HG02885 (cell line): ENCODE data around the gene SSBP3.
A peak's percentile ranks its signal among the peaks of the same experiment; 100 is the strongest.
"Not testable (repeated sequence)": the region's sequence is repeated elsewhere in the genome, so short reads cannot be mapped to it uniquely, and the experiment has no call there.

Experiments used
- ATAC-seq: cut with Tn5 transposase; IDR thresholded peaks from one replicate; pipeline ENCODE4 v1.9.1; 2021; ENCODE audit warnings: mild to moderate bottlenecking; ENCODE audit not compliant: unreplicated experiment, poor library complexity

SSBP3 gene

DNA sequence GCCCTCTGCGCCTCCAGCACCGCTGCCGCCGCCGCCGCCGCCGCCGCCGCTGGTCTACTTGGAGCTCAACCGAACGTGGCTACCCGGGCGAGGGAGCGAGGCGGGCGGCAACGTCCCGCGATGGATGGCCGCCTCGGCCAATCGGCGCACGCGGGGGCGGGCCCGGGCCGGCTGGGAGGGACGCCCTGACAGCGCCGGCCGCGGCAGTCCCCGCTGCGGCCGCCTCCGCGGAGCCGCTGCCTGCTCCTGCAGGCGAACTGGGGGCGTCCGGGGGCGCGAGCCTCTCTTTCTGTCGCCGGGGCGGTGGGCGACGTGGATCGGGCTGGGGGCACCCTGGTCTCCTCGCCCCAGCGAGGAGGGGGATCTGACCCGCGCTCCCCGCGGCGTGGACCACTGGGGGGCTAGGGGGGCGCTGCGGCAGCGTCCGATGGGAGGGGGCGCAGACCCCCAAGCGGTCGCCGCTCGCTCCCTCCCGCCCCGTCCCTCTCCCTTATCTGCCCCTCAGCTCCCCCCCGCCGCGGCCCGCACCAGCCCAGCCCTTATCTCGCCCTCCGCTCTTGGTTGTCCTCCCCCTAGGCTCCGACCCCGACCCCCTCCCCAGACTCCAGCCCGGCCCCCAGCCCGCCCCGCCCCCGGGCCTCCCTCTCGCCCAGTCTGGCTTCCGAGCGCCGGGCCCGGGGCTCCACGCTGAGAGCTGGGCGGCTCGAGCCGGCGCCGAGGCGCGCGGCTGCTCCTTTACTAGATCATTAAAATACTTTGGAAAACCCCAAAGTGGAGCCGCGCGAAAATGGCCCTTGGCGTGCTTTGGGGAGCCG lies at the start of gene SSBP3:
Gene SSBP3, minus strand, starts transcription at position 56 of the 815 bp plus-strand sequence.
- ATAC-seq, result peak; percentile 88

DNA sequence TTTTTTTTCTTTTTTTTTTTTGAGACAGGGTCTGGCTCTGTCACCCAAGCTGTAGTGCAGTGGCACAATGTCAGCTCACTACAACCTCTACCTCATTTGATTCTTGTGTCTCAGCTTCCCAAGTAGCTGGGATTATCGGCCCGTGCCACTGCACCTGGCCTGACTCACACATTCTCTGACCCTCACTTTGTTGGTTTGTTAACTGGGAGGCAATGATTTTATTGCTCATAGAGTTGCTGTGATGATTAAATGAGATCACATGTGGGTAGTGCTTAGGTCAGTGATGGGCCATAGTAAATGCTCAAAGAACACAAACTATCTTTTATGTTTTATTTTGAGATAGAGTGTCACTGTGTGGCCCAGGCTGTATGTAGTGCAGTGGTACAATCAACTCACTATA lies 47.3 kb upstream of the SSBP3 start:
- no peak for ATAC-seq

DNA sequence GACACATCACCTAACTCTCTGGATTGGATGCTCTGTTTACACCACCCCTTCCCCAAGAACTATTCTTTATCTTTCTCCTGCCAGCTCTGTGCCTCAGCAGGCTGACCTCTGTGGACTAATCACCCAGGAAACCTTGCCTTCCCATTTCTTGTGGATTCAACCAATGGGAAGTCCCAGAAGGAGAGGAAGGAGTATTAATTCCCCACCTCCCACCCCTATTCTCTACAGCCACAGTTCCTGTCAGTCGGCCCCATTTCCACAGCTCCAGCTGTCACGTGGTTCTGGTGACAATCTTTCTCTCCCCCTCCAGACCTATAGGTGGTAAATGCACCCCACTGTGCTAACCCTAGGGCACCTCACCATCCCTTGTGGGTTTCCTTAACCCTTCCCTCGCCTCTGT lies 46.8 kb upstream of the SSBP3 start:
- no peak for ATAC-seq

DNA sequence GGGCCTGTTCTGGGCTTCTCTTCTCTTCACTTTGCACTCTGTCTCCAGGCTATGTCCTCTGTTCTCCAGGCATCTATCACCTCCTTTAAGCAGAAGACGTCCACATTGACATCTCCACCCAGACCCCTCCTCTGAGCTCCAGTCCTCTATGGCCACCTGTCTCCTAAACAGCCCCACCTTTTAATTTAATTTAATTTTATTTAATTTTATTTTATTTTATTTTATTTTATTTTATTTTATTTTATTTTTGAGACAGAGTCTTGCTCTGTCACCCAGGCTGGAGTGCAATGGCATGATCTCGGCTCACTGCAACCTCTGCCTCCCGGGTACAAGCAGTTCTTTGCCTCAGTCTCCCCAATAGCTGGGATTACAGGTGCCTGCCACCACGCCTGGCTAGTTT lies 43.2 kb upstream of the SSBP3 start:
- ATAC-seq, result not testable (repeated sequence)

DNA sequence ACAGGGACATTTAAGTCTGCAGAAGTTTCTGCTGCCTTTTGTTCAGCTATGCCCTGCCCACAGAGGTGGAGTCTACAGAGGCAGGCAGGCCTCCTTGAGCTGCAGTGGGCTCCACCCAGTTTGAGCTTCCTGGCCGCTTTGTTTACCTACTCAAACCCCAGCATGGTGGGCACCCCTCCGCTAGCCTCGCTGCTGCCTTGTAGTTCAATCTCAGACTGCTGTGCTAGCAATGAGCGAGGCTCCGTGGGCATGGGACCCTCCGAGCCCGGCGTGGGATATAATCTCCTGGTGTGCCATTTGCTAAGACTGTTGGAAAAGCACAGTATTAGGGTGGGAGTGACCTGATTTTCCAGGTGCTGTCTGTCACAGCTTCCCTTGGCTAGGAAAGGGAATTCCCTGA lies 42.6 kb upstream of the SSBP3 start:
- ATAC-seq, result not testable (repeated sequence)

DNA sequence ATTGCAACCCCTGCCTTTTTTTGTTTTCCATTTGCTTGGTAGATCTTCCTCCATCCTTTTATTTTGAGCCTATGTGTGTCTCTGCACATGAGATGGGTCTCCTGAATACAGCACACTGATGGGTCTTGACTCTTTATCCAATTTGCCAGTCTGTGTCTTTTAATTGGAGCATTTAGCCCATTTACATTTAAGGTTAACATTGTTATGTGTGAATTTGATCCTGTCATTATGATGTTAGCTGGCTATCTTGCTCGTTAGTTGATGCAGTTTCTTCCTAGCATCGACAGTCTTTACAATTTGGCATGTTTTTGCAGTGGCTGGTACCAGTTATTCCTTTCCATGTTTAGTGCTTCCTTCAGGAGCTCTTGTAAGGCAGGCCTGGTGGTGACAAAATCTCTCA lies 40.9 kb upstream of the SSBP3 start:
- ATAC-seq, result not testable (repeated sequence)

DNA sequence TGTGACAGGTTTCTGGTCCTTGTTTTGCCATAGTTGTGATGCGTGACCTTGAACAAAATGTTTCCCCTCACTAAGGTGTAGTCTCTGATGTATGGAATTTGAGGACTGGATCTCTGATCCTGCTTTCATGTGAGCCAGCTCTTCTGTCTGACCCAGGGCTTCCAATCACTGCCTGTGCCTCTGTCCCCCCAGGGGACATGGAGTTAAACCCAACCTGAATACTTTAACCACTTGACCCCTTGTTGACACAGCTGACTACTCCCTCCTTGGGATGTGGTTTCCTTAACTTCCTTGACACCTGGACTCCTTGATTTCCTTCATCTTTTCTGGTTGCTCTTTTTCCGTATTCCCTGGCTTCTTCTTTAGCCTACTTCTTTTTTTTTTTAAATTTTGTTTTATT lies 36.0 kb upstream of the SSBP3 start:
- no peak for ATAC-seq

DNA sequence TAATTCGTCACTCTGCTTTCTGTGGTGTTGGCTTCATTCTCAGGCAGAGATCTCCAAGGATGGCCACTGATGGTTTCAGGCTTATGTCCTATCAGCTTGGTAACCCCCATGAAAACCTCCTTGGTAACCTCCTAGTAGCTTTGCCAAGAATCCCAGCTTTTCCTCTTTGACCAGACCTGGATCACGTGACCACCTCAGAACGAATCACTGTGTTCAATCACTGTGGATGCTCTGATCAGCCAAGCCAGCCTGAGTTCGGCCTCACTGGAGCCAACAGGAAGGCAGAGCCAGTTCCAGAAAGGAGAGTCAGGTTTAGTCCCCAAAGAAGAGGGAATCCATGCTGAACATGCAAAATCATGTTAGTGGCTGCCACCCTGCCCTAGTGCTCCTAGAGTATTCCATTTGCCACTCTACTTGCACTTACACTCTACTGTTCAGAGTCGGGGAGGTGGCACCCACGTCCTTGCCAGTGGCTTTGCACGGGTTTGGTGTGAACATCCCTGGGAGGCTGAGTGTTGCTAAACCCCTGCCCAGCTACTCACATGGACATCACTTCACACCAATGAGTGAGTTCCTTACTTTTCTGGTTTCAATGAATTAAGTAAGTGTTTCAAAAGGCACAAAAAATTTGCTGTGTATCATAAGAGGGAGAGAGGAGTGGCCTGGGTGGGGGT lies 33.5 kb upstream of the SSBP3 start:
- no peak for ATAC-seq

DNA sequence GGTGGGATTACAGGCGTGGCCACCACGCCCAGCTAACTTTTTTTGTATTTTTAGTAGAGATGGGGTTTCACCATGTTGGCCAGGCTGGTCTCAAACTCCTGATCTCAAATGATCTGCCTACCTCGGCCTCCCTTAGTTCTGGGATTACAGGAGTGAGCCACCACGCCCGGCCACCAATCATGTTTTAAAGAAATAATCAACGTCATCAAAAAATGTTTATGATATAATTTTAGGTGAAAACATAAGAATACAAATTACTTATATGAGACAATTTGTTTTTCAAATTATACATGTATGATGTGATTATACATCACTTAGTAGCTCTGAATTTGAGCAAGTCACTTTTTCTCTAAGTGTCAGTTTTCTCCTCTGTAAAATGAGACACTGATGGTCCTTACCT lies 31.6 kb upstream of the SSBP3 start:
- no peak for ATAC-seq

DNA sequence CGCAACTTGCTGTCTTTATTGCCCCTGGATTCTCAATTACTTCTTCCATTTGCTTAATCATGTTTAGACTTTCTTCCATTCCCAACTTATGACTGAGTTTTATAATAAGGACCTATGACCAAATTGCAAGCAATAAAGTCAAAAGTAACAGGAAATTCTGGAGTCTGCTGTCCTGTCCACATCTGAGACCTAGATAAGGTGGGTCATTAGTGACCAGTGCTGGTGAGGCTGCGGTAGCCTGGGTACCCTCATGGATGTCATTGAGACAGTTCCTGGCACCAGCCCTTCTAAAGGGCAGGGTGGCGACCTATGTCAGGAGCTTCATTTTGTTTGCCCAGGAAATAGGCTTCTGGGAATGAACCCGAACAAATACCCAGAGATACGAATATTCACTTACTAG lies 30.6 kb upstream of the SSBP3 start:
- ATAC-seq, result no peak

DNA sequence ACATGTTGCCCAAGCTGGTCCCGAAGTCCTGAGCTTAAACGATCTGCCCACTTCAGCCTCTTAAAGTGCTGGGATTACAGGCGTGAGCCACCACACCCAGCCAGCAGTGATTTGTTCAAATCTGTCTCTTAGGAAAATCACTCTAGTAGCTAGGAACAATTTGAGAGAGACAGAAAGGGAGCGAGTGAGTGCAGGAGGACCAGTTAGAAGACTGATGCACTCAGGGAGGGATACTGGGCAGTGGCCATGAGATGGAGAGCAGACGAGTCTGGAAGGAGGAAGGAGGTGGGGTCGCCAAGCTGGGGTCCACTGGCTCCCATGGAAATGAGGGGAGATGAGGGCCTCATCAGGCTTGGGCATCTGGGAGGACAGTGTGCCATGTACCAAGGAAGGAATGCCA lies 23.6 kb upstream of the SSBP3 start:
- ATAC-seq, result no peak

DNA sequence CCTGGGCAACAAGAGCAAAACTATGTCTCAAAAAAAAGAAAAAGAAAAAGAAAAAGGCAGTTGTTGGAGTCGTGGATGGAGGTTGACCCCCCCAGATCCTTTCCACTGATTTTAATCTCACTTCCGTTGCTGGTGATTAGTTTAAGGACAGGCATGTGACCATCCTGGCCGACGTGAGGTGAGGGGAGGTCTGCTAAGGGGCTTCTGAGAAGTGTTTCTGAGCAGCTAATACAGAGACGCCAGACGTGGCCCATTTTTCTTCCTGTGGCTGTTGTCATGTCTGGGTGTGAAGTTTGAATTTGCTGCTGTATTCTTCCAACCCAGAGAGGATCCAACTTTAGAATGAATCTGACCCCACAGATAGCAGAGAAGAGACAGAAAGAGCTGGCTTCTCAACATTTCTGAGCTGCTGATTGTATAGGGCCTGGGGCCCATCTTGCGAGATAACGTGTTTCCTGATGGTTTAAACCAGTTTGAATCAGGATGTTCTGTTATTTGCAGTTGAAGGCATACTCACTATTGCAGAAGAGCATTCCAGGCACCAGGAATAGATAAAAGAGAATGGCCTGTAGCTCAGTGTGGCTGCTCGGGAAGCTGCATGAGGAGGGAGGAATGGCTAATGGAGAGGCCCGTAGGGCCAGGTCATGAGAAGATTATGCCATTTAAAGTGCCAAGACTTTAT lies 22.8 kb upstream of the SSBP3 start:
- ATAC-seq, result no peak

DNA sequence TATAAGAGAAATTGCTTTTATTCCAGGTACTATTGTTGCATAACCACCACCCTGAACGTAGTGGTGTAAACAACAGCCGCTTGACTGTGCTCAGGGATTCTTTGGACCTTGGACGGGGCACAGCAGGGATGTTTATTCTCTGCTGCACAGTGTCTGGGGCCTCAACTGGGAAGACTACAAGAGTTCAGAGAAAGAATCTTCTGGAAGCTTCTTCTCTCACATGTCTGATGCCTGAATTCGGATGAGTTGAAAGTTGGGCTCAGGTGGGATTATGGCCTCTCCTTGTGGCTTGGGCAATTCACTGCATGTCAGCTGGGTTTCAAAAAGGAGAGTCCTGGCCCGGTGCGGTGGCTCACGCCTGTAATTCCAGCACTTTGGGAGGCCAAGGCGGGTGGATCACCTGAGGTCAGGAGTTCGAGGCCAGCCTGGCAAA lies 19.0 kb upstream of the SSBP3 start:
- no peak for ATAC-seq

DNA sequence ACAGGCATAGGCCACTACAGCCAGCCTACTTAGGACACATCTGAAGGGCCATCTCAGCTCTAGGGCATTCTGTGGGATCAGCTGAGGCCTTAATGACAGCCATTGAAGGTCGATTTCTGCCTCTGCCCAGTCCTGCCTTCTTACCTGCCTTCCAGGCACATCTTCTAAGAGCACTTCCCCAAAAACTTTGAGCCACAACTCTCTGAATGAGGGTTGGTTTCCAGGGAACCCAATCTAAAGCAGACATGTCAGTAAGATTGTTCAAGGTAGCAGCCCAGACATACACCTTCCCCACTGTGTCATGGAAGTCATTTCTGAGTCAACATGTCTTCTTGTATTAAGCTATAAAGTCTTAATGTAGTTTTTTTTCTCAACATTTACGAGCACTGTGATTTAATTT lies 18.2 kb upstream of the SSBP3 start:
- ATAC-seq, result no peak

DNA sequence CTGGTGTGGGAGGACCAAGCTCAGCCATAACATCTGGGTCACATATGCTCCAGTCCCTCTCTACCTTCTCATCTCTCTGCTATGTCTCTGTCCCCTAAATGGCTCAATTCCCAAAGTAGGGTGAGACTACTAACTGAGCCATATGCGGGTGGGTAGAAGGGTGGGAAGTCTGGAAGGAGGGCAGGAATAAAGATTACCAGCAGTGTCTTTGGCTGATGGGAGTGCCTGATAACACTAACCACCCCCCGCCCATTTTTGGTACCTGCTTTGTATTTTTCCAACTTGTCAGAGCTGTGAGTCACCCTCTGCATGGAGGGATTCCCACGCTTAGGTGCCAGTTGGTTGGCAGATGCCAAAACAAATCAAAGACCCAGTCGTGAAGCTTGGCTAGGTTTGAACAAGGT lies 14.9 kb upstream of the SSBP3 start:
- no peak for ATAC-seq

DNA sequence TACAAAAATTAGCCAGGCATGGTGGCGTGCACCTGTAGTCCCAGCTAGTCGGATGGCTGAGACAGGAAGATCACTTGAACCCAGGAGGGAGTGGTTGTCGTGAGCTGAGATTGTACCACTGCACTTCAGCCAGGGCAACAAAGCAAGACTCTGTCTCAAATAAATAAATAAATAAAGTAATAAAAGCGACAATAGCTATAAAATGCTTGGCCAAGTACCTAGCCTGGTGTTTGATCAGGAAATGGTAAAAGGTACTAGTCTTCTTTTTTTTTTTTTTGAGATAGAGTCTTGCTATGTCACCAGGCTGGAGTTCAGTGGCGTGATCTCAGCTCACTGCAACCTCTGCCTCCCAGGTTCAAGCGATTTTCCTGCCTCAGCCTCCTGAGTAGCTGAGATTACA lies 12.4 kb upstream of the SSBP3 start:
- ATAC-seq, result not testable (repeated sequence)

DNA sequence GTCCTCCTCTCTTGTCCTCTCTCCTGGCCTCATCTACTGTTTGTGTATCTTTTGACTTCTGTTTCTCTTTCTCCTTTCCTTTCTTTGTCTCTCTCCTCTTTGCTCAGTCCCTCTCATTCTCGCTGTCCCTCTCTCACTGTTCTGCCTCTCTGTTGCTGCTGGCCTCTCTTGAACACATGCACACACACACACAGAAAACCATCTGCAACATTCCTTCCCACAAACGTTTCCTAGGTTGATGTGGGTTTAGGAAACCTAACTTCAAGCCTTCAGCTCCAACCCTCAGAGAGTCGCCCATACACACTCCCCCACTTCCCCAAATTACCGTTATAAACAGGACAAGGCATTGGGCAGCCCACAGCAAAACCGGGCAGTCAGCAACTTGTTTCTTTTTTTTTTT lies 10.9 kb upstream of the SSBP3 start:
- no peak for ATAC-seq

DNA sequence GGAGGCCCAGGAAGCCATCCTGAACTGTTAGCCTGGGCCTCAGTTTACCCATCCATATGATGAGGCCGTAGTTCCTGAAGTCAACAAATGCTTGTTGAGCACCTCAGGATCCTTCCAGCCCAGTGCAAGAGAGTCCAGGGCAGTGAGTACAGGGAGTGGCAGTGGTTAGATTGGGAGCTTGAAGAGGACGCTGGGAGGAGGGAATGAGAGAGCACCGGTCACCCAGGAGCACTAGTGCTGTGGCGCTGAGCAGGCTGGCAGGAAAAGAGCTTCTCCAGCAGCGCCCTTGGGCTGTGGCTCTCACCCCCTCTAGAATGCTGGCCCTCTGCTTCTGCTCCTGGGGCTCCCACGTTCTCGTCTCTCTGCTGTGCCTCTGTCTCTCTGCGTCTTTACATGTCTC lies 10.2 kb upstream of the SSBP3 start:
- ATAC-seq, result no peak

DNA sequence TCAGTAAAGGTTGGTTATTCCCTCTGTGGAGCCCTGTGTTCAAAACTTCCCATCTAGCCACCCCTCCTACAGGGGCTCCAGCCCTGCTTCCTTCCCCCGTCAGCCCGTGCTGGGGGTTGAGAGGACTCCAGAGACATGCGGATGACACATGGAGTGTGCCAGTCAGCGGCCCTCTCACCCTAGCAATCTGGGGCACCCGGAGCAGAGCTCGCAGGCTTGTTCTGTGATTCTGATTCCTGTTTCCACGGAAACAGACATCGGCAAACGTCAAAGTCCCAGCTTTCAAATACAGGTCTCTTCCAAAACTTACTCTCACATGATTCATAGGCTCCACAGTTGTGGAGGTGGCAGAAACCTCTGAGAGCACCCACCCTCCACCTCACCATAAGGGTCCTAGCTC lies 9.8 kb upstream of the SSBP3 start:
- no peak for ATAC-seq

DNA sequence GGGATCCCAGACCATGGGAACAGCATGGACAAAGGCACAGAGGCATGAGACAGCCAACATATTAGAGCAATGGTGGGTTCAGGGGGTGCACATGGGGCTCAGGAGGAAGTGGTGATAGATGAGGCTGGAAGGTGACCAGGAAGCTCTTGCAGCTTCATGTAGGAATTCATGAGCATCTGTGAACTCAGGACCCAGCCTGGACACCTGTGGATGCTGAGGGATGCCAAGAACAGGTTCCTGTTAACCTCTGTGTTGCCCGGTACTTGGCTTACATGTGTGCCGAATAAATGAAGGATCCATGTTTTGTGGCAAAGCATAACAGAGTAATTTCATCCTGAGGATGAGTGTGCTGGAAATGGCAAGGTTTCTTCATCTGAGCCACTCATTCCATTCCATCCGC lies 9.3 kb upstream of the SSBP3 start:
- no peak for ATAC-seq

DNA sequence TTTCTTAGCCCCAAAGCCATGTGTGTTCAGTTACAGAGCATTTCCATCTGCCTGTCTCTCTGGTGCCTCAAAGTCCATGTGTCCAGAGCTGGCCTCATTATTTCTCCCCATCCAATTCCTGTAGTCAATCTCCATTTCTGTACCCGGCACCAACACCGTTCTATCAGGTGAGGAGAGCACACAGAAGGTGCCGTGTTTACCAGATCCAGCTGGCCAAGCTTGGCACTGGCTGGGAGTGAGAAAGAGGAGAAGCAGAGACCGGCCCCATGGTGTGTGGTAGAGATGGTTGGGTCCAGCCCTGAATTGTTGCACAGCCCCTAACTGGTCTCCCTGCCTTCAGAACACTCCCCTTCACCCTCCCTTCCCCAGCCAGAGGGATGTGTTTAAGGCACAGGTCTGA lies 7.5 kb upstream of the SSBP3 start:
- ATAC-seq, result no peak
